GM20431 (cell line): ENCODE results near the gene DCC.

Source experiments
- in situ Hi-C: fragments of 300-500 bp; cut with MseI, MboI; formaldehyde crosslinking; loops from one replicate; pipeline ENCODE4 v1.15.0; 2020; ENCODE audit warnings: low sequenced_read_pairs; ENCODE audit not compliant: unreplicated experiment

DCC gene

GRCh38 chr18:52409727-52410126 lies 69.7 kb downstream of the DCC start:
- in situ Hi-C loops, result no loop called here

GRCh38 chr18:52415131-52415530 lies 75.1 kb downstream of the DCC start:
- in situ Hi-C loops, result no loop called here

- in situ Hi-C loops, result no loop called here
Measured at GRCh38 chr18:52422985-52423601, 83.1 kb downstream of the DCC start.

GRCh38 chr18:52426041-52426440 lies 86.0 kb downstream of the DCC start:
- in situ Hi-C loops, result no loop called here

GRCh38 chr18:52426462-52426861 lies 86.5 kb downstream of the DCC start:
- in situ Hi-C loops, result no loop called here

GRCh38 chr18:52427521-52428175 lies 87.7 kb downstream of the DCC start:
- in situ Hi-C loops, result no loop called here

- in situ Hi-C loops, result no loop called here
Measured at GRCh38 chr18:52431683-52432082, 91.7 kb downstream of the DCC start.

- in situ Hi-C loops, result no loop called here
Measured at GRCh38 chr18:52433797-52434196, 93.8 kb downstream of the DCC start.

- in situ Hi-C loops, result no loop called here
Measured at GRCh38 chr18:52435301-52435700, 95.3 kb downstream of the DCC start.

GRCh38 chr18:52437161-52437560 lies 97.2 kb downstream of the DCC start:
- in situ Hi-C loops, result no loop called here

- in situ Hi-C loops, result no loop called here
Measured at GRCh38 chr18:52439457-52439856, 99.5 kb downstream of the DCC start.

- in situ Hi-C loops, result no loop called here
Measured at GRCh38 chr18:52441794-52442193, 101.8 kb downstream of the DCC start.

GRCh38 chr18:52442686-52443085 lies 102.7 kb downstream of the DCC start:
- in situ Hi-C loops, result no loop called here

GRCh38 chr18:52451256-52451655 lies 111.3 kb downstream of the DCC start:
- in situ Hi-C loops, result no loop called here

GRCh38 chr18:52451851-52452250 lies 111.9 kb downstream of the DCC start:
- in situ Hi-C loops, result no loop called here

GRCh38 chr18:52452427-52452826 lies 112.4 kb downstream of the DCC start:
- in situ Hi-C loops, result no loop called here

- in situ Hi-C loops, result no loop called here
Measured at GRCh38 chr18:52459890-52460289, 119.9 kb downstream of the DCC start.

- in situ Hi-C loops, result no loop called here
Measured at GRCh38 chr18:52462853-52463252, 122.9 kb downstream of the DCC start.

- in situ Hi-C loops, result no loop called here
Measured at GRCh38 chr18:52465391-52465790, 125.4 kb downstream of the DCC start.

GRCh38 chr18:52468496-52468895 lies 128.5 kb downstream of the DCC start:
- in situ Hi-C loops, result no loop called here

GRCh38 chr18:52475325-52475724 lies 135.3 kb downstream of the DCC start:
- in situ Hi-C loops, result no loop called here

- in situ Hi-C loops, result no loop called here
Measured at GRCh38 chr18:52481116-52481515, 141.1 kb downstream of the DCC start.
